GM10266 (cell line): ENCODE measurements around the gene KRT6C.

Source experiments
- DNase-seq: peaks from one replicate; pipeline ENCODE4 v3.0.0; 2012; ENCODE audit errors: extremely low spot score
- TF ChIP-seq, protein P1 (sequence below): IDR thresholded peaks from 2 replicates; pipeline ENCODE4 v1.5.1; 2012; ENCODE audit warnings: mild to moderate bottlenecking, low read depth; ENCODE audit not compliant: control insufficient read depth, insufficient read depth; ENCODE audit errors: missing control alignments

KRT6C gene

DNA sequence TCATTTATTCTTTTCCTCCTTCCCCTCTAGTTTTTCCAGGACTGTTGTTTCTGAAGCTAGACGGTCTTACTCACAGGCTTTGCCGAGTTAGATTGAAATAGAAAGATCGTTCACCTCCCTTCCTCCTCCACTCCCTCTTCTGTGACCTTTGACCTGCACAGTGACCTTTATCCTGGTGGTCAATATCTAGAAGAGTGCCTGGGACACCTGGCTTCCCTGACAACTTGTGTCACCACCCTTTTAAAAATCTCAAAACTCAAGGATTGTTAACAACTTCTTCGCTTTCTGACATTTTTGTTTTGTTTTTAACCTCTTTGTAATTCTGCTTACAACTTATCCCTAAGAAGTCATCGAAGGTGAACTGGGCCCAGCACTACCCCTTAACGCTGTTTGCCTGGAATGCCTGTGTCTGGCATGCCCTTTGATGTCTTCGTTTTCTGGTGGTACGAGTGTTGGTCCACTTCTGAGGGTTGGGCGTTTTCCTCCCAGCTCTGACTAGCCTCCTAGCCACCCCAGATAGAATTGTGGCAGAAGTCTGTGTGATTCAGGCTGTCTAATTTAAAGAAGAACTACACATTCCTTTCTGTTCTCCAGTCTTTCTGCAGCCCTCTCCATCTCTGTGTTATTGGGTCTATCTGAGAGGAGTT, 36.7 kb downstream of the KRT6C start:
- TF ChIP-seq, protein P1, sequence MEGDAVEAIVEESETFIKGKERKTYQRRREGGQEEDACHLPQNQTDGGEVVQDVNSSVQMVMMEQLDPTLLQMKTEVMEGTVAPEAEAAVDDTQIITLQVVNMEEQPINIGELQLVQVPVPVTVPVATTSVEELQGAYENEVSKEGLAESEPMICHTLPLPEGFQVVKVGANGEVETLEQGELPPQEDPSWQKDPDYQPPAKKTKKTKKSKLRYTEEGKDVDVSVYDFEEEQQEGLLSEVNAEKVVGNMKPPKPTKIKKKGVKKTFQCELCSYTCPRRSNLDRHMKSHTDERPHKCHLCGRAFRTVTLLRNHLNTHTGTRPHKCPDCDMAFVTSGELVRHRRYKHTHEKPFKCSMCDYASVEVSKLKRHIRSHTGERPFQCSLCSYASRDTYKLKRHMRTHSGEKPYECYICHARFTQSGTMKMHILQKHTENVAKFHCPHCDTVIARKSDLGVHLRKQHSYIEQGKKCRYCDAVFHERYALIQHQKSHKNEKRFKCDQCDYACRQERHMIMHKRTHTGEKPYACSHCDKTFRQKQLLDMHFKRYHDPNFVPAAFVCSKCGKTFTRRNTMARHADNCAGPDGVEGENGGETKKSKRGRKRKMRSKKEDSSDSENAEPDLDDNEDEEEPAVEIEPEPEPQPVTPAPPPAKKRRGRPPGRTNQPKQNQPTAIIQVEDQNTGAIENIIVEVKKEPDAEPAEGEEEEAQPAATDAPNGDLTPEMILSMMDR: no peak
- no peak for DNase-seq

DNA sequence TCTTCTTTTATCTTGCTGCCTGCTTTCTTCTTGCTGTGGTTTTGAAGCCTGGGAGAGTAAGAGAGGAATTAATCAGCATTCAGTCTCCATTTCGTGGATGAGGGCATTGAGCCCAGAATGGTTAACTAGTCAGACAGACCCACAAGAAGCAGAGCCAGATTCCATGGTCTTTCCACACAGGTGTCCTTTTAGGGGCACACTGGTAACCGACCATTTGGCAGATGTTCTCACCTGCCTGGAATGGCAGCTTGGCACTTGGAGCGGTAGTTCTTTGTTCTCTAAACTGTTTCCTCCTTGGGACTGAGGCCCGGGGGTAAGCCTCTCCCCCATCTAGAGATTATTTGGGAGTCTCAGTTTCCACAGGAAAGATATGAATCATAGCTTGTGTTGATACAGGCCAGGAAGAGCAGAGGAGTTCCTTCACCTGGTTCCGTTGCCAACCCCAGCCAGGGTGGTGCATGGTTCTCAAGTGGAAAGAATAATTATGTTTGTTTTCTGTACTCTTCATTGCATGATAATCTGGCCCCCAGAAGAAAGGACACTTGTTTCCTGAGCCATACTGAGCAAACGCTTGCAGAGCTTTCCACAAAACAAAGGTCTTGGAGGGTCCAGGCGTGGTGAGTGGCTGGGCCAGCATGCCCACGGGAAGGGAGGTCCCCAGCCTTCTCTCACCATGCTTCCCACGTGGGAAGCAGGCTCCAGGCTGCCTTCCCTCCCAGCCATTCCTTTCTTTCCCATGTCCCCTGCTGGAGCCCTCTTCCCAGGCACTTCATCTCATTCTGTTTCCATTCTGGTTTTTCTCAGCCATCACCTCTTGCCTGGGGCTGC, 37.4 kb downstream of the KRT6C start:
- TF ChIP-seq, protein P1: no peak

DNA sequence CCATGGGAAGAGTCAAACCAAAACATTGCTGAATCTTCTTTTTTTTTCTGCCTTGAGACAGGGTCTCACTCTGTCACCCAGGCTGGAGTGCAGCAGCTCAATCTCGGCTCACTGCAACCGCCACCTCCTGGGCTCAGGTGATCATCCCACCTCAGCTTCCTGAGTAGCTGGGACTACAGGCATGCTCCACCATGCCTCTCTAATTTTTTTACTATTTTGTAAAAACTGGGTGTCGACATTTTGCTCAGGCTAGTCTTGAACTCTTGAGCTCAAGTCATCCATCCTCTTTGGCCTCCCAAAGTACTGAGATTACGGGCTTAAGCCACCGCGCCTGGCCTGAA, 38.0 kb downstream of the KRT6C start:
- DNase-seq: no peak
- TF ChIP-seq, protein P1: no peak

More for the DNA sequence above, 37.4 kb downstream of the KRT6C start:
- DNase-seq: no peak

DNA sequence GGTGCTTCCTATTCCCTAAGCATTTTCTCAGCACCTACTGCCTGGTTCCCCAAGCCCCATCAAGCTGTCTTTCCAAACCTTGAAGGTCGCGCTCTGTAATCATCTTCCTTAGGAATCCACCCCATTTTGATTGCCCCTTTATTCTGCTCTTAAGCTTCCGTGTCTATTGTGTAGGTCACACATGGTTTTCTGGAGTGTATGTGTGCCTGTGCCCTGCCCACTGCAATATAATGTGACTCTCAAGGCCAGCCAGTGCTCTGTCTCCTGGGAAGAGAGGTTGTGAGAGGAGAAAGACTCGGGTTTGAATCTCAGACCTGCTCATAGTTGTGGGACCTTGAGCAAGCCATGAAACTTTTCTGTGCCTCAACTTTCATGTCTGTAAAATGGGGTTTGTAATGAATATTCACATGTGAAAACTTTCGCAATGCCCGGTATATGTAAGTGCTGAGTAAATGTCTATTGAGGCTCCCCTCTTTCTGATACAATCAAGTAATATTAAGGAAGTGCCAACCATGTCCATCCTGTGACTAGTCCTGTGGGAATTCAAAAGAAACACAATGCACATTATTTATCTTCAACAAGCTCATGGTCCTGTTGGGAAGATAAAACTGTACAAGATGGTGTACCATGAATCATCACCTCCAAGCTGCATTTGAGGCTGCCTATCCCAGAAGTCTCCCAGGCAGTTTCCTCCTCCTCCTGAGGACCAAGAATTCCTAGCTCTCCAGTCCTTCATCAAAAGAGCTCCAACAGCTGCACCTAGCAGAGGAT, 38.7 kb downstream of the KRT6C start:
- no peak for DNase-seq
- TF ChIP-seq, protein P1: no peak

DNA sequence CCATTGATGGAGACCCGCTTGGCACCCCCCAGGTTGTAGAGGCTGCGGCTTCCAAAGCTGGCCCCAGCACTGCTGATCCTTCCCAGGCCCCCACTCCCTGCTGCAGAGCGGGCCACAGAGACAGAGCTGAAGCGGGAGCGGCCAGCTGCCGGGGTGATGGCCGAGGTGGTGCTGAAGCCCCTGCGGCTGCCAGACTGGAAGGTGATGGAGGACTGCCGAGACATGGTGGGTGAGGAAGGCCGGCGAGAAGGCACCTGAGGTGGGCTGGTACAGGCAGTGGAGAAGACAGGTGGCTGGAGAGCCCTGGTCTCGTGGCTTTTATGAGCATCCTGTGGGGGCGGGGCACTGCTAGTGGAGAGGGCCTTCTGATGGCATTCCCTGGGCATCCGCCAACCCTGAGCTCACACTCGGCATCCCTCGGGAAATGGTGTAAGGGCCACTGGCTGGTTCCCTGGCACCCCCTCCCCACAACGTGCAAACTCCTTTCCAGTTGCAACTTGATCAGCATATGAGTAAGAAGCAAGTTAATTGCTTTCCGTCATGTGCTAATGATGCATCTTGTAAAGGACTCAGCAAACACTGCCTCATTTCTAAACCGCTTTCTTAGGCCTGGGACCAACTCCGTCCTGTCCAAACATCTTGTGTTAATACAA, 39.4 kb downstream of the KRT6C start, which contains the start of gene KRT75:
TSS of gene KRT75 (minus strand) at position 291 of the 653 bp plus-strand sequence. CDS start at position 224, 67 bp downstream.
- TF ChIP-seq, protein P1: no peak
- no peak for DNase-seq

DNA sequence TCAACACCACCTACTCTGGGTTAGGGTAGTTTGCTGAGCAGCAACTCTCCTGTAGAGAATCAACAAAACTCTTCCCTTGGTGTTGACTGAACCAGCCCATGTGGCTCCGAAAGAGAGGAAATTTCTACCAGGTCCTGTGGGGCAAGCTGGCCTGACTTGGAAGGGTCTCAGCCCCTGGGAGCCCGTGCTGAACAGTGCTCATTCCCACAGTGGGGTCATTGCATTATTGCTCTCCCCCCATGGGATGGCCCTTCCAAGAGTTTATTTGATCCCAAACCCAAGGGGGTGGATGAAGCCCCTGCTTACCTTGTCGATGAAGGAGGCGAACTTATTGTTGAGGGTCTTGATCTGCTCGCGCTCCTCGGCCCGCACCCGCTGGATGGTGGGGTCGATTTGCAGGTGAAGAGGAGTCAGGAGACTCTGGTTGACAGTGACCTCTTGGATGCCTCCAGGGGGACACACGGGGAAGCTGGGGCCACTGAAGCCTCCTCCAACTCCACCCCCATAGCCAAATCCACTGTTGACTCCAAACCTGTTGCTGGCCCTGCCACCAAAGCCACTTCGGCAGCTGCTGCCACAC, 40.0 kb downstream of the KRT6C start:
- TF ChIP-seq, protein P1: no peak
- DNase-seq: no peak
